Measurements from ENCODE around the gene SLC13A2.

The SLC13A2 gene

DNA sequence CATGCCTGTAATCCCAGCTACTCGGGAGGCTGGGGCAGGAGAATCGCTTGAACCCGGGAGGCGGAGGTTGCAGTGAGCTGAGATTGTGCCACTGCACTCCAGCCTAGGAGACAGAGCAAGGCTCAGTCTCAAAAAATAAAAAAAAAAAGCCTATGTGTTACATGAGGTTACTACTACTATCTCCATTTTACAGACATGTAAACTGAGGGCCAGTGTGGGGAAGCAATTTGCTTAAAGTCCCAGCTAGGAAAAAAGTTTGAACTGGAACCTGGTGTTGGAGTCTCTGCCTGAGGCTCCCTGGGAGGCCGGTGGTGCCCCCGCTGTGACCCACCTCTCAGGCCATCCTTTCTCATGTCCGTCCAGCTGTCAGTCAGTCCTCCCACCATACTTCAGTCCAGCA is 4.5 kb downstream of the SLC13A2 start:
- TF ChIP-seq GATA1 (IDR thresholded peaks at IDR 0.05; ENCODE audit: low read depth, low read length), result no peak
- TF ChIP-seq POLR2A (IDR thresholded peaks at IDR 0.05; ENCODE audit: low read length), result no peak
- no peak for DNase-seq

DNA sequence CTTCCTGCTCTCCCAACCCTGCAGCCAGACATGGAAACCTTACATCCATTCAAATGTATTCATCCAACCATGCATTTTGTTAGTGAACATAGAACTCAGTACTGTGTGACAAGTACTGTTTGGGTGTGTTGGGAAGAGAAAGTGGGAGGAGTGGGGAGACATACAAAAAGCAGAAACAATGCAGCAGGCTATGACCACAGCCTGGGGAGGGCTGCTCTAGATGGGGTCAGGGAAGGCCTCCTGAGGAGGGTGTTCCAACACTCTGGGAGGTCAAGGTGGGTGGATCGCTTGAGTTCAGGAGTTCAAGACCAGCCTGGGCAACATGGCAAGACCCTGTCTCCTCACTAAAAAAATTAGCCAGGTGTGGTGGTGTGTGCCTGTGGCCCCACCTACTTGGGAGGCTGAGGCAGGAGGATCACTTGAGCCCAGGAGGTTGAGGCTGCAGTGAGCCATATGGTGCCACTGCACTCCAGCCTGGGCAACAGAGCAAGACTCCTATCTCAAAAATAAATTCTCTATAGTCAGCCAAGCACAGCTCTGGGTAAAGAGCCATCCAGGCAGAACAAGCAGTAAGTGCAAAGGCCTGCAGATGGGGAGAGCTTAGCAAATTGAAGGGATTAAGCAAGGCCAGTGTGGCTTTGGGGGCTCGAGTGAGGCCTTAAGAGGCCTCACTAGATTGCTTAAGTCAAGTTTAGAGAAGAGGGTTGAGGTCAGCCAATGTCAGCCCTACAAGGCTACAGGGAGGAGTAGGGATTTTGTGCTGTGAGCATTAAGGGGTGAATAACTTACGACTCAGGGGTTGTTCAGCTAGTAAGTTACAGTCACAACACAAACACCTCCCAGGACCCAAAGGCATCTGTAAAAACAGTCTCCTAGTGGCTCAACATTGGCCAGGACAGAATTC is 5.5 kb downstream of the SLC13A2 start:
- no peak for DNase-seq
- TF ChIP-seq POLR2A (IDR thresholded peaks at IDR 0.05; ENCODE audit: low read length) (no peak), GATA1 (IDR thresholded peaks at IDR 0.05; ENCODE audit: low read depth, low read length) (no peak)

DNA sequence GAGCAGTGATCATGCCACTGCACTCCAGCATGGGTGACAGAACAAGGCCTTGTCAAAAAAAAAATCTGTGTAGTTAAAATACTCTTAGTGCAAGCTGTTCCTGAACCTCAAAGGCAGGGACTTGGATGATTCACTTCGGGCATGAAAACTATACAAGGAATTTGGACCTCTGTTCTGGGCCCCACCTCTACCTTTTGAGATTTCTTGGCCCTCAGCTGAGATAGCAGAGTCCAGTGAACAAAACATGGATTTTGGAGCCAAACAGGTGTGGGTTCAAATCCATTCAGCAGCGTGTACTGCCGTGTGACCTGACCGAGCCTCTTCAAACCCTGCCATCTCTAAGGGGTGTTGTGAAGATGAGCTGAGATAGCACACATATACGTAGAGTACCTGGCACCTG is 6.8 kb downstream of the SLC13A2 start:
- no peak for DNase-seq
- no peak for TF ChIP-seq GATA1 (IDR thresholded peaks at IDR 0.05; ENCODE audit: low read depth, low read length)
- no peak for TF ChIP-seq POLR2A (IDR thresholded peaks at IDR 0.05; ENCODE audit: low read length)

DNA sequence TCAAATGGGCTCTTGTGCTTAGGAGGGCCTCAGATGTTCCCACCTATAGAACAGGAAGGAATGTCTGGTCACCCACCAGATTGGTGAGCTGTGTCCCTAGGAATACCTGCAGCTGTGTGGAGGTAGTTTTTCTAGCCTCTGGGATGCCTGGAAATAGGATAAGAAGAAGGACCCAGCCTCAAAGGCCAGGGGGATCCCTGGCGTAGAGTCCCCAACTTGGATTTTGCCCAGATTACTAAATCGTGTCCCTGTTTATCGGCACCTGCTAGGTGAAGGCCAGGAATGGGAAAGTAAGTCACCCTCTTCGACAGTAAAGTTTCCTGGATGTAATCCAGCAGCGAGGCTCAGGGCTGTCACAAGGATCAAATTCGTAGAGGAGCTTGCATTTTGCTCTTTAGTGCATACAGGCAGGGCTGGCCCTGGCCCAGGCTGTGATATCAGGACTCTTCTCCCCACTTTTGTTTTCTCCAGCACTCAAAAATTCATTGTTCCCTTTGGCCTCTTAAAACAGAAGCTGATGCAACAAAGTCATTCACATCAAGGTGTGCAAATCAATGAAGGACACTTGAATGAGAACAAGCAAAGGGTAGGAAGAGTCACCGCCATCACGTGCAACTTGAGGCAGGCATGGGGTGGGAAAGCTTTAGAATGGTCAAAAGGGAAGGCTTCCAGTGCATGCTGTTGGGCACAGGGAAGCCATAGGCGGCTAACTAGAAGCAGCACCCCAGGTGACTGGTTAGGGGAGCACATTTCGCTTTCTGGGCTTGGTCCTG is 7.5 kb downstream of the SLC13A2 start:
- TF ChIP-seq POLR2A (IDR thresholded peaks at IDR 0.05; ENCODE audit: low read length), result no peak
- no peak for TF ChIP-seq GATA1 (IDR thresholded peaks at IDR 0.05; ENCODE audit: low read depth, low read length)
- DNase-seq, result no peak

DNA sequence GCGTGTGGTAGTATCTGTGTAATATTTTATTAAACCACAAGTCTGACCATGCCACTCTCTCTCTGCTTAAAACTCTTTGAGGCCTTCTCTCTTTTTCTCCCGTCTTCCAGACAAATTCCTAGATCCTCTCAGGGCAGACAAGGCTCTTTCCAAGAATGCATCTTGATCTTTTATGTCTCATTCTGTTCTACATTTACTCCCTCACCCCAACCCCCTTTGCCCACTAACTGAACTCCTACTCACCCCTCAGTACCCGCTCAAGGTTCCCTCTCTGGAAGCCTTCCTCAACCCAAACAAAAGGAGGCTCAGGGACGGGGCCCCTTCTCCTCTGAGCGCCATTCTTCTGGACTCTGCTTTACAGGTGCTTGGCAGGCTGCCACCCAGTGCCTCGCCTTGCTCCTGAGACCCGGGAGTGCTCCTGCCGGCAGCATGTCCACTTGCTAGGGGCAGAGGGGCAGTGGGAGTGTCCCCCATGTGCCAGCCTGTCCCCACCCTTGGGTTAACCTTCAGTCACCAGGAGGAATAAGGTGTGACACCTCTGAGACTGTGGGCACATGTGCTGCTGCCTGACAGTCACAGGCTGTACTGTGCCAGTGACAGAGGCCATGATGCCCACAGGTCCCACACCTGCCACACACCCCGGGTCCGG is 9.2 kb downstream of the SLC13A2 start:
- no peak for DNase-seq
- no peak for TF ChIP-seq GATA1 (IDR thresholded peaks at IDR 0.05; ENCODE audit: low read depth, low read length)
- no peak for TF ChIP-seq POLR2A (IDR thresholded peaks at IDR 0.05; ENCODE audit: low read length)

DNA sequence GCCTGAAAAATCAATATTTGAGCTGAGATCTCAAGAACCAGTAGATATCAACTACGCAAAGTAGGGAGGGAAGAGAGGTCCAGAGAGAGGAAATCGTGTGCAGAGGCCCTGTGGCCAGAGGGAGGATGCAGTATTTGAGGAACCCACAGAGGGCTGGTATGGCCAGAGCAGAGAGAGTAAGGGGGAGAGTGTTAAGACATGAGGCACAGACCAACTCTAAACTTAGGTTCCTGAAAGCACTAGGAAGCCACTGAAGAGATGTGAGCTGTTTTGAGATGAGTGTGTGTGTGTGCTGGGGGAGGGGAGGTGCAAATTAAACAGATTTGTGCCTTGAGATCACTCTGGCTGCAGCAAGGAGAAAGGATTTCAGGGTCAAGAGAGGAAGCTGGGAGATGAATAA is 10.9 kb downstream of the SLC13A2 start:
- no peak for DNase-seq
- TF ChIP-seq GATA1 (IDR thresholded peaks at IDR 0.05; ENCODE audit: low read depth, low read length), result no peak
- no peak for TF ChIP-seq POLR2A (IDR thresholded peaks at IDR 0.05; ENCODE audit: low read length)

DNA sequence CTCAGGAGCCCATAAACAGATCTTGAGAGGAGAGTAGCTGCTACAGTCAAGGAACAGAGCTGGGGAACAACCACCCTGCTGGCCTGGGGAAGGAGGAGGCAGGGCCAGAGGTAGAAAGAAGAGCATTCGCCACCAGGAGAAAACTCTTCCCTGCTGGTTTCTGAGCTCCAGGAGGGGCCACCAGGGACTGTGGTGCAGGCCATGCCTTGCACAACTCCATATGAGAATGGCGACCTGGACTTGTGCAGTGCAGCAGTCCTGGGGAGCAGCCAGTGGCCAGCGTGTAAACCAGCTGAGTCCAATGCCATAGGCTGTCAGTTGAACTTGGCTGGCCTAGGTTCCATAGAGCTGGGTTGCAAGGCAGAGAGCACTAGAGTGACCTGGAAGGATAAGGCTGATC is 11.6 kb downstream of the SLC13A2 start:
- TF ChIP-seq GATA1 (IDR thresholded peaks at IDR 0.05; ENCODE audit: low read depth, low read length), result no peak
- TF ChIP-seq POLR2A (IDR thresholded peaks at IDR 0.05; ENCODE audit: low read length), result no peak
- no peak for DNase-seq

DNA sequence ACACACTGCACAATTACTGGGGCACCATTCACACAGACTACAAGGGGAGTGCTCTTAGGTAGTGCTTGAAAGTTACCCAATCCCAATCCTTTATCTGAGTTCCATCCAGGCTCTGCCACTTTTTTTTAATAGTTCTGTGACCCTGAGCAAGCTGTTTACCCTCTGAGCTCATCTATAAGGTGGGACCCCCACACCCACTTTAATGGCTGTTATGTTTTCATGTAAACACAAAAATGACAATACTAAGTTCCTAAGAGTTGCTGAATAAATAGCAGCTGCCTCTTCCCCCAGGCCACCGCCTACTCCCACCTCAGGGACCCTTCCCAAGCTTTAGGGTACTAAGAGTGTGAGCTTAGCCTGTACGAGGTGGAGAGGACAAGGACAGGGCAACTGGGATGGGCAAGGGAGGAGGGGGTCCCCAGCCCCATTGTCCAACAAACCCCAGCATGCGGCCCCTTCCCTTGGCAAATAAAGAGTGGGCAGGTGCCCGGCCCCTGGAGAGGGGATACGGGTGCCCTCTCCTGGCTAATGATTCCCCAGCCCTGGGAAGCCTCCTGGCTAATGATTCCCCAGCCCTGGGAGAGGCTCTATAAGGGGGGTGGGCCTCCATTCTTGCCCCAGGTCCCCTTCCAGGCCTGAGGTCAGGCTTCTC is 14.6 kb downstream of the SLC13A2 start:
- DNase-seq, result no peak
- TF ChIP-seq POLR2A (IDR thresholded peaks at IDR 0.05; ENCODE audit: low read length), result no peak
- TF ChIP-seq GATA1 (IDR thresholded peaks at IDR 0.05; ENCODE audit: low read depth, low read length), result no peak

DNA sequence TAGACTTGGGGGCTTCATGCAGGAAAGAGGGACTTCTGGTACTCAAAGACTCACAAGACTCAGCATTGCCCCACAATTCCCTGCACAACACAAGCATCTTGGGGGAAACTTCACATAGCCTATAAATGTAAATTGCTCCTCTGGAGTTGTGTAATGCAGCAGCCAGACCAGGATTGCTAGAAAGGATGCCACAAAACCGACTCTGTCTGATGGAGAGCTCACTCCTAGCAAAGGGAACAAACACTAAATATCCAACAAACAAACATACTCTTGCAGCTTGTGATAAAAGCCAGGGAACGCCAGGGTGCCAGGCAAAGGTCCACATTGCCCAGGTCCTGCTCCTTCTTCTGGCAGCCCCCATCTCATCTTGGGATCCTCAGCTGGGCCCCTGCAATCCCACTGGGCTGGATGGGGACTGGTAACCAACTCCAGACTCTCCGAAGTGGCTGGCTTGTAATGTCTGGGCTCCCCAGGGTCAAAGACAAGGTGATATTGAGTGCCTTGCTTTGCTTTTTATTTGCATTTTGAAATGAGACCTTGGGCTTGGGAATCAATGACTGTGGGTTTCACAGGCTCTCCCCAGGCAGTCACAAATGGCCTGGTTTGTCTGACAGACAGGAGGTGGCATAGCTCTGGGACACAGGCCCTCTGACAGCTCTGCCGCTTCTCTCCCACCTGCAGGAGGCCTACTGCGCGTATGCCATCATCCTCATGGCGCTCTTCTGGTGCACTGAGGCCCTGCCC is 15.3 kb downstream of the SLC13A2 start:
- TF ChIP-seq GATA1 (IDR thresholded peaks at IDR 0.05; ENCODE audit: low read depth, low read length) (no peak), POLR2A (IDR thresholded peaks at IDR 0.05; ENCODE audit: low read length) (no peak)
- DNase-seq, result no peak

DNA sequence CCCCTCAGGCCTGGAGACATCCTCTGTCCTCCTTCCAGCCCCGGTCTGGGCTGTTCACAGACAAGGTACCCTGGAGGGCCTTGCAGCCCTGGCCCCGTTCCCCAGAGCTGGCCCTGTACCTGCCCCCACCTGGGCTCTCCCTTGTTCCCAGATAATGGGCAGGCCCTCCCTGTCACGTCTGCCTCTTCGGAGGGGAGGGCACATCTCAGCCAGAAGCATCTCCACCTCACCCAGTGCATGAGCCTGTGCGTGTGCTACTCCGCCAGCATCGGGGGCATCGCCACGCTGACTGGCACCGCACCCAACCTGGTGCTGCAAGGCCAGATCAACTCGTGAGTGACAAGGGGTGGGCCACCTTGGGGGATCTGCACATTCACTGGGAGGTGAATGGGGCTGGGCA is 17.8 kb downstream of the SLC13A2 start:
- TF ChIP-seq POLR2A (IDR thresholded peaks at IDR 0.05; ENCODE audit: low read length), result no peak
- TF ChIP-seq GATA1 (IDR thresholded peaks at IDR 0.05; ENCODE audit: low read depth, low read length), result no peak
- DNase-seq, result no peak

DNA sequence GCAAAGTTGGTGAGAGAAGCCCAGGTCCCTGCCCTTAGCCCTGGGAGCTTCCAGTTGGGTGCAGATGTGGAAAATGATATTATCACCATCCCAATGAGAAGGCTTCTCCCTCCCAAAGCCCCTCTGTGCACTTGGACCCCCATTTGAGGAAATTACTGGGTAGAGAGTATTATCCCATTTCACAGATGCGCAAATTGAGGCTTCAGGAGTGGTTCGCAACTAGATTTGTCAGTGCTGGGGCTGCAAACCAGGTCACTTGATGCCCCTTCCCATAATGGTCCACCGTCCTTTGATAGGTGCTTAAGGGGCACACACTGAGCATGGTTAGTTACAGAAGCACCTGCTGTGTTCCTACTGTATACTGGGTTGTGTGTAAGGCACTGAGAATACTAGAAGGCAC is 18.4 kb downstream of the SLC13A2 start:
- TF ChIP-seq GATA1 (IDR thresholded peaks at IDR 0.05; ENCODE audit: low read depth, low read length) (no peak), POLR2A (IDR thresholded peaks at IDR 0.05; ENCODE audit: low read length) (no peak)
- DNase-seq, result no peak

DNA sequence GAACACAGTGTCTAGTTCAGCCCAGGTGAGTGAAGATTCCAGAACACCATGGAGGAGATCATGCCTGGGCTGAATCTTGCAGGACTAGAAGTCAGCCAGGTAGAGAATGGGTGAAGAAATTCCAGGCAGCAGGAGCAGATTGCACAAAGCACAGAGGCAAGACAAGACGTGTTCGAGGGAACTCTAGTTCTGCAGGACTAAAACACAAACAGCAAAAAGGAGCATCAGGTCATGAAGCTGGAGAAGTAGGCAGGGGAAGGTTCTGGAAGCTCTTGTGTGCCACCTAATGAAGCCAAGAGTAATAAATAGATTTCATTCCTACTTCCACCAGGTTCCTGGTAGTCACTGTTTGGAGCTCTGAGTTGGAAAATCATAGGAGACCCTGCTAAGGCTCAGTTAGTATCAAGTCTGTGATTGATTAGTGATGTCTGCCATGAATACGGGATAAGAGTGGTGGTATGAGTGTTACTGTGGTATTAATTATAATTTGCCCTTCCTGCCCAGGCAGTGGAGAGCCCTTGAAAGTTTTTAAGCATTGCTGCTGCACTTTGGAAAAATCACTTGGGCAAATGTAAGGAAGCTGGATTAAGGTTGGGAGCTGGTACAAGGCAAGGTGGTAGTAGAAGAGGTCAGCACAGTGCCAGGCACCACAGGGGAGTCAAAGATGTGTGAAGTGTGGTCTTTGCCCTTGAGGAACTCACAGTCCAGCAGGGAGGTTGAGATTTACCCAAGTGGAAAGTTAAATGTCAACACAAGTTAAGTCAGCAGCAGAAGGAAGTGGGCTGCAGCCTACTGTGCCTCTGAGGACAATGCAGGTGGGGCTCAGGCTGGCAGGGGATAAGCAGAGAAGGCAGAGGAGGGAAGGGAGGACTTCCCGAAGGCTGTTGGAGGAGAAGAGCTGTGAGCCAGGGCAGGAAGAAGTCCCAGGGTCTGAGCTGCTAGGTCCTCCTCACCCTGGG is 19.2 kb downstream of the SLC13A2 start:
- no peak for DNase-seq
- TF ChIP-seq POLR2A (IDR thresholded peaks at IDR 0.05; ENCODE audit: low read length) (no peak), GATA1 (IDR thresholded peaks at IDR 0.05; ENCODE audit: low read depth, low read length) (no peak)
